HG03196 (cell line): ENCODE data around the gene DAAM2.

Experiments
- ATAC-seq: cut with Tn5 transposase; IDR thresholded peaks from one replicate; pipeline ENCODE4 v1.9.1; 2021; ENCODE audit not compliant: unreplicated experiment

The DAAM2 gene

DNA sequence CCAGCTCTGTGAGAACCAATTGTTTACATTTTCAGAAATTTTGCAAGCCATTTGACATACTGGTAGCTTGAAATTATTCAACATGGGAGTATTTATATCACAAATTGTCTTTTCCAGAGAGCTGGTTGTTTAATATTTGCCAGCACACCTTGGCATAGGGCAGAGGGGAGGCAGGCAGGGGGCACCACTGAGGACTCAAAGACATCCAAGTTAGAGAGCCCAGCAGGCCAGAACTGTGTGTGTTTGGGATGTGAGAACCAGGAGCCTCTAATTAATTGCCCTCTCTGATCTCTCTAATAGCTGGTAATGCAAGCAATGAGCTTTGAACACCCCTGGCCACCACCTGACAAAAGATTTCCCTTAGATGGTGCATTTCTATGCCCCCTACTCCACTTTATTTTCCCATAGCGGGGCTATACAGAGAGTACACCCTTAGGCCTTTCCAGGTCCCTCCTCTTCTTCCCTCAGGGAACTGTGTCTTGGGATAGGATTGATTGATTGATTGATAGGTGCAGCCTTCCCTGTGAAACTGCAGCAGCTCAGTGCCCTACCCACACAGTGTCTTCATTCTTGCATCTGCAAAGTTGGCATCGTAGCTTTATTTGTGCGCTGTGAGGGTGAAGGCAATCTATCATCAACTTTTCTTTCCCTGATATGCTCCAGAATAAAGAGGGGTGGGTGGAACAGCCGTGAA is 112.9 kb downstream of the DAAM2 start:
- no peak for ATAC-seq

DNA sequence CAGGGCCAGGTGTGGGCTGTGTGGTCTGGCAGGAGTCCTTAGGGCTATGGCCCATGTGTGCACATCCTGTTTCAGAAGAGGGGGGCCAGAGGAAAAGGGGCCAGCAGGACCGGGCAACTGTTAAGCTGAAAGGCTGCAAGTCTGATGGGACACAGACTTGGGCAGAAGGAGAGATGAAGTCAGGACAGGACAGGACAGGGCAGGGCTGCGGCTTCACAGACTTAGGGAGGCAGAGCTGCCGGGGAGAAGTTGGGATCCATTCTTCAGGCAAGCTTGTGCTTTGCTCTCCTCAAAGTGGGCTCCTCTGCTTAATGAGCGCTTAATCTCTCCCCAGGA is 113.4 kb downstream of the DAAM2 start:
- ATAC-seq: no peak

DNA sequence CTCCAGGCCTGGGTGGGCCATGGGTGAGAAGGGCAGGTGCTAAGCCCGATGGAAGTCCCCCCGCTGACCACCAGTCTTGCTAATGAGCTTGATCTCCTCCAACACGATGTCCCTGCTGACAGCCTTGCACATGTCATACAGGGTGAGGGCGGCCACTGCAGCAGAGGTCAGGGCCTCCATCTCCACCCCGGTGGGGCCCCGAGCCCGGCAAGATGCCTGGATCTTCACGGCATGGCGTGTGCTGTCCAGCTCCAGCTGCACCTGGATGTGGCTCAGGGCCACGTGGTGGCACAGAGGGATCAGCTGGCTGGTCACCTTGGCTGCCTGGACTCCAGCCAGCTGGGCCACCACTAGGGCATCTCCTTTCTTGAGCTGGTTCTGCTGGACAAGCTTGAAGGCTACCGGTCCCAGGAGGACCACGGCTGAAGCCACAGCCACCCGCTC is 114.2 kb downstream of the DAAM2 start:
- ATAC-seq: no peak

DNA sequence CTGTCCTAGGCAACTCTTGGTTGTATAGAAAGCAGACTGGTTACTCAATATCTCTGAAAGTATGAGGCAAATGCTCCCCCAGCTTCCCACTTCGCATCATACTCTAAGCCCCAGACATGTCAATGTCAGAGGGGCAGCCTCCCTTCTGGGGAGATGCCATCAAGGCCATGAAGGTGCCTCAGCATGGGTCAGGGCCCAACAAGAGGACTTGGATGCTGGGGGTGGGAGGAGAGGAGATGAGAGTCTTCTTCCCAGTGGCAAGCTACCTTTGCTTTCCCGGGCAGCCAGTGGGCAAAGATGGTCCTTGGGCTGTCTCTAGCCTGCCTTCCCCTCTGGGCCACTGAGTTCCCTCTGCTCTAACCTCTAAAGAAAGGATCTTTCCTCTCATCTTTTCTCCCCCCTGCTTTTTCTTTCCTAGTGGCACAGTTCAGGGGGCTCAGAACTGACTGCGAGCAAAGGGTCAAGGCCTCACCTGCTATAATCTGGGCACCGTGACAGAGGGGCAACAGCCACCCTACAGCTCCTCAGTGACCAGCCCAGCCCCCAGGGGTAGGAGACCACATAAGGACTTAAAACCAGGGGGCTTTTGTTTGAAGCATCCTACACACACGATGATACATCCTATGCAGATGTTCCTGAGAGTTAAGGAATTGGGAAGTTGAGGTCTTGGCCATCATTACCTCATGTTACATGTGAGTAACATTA is 115.8 kb downstream of the DAAM2 start:
- ATAC-seq: no peak

DNA sequence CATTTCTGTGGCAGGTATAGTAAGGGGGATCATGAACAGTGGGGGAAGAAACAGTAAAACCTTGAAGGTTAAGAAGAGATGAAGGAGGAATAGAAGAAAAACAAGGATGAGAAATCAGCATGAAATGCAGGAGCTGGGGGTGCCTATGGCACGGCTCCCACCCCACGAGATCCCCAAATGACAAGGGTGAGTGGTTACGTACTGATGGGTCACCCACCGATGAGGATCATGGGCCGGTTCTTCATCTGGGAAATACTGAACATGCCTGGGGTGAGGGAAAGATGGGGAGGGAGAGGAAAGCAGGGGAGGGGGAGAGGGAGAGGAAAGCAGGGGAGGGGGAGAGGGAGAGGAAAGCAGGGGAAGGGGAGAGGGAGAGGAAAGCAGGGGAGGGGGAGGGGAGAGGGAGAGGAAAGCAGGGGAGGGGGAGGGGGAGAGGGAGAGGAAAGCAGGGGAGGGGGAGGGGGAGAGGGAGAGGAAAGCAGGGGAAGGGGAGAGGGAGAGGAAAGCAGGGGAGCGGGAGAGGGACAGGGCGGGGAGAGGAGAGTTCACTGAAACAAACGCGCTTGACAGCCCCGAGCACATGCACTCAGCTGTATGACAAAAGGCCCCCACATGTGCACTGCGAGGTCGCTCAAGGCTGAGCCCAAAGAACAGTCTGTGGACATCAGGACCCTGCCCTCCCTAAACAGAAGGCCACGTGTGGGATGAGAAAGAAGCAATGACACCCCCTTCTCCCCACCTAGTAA is 116.8 kb downstream of the DAAM2 start:
- no peak for ATAC-seq

DNA sequence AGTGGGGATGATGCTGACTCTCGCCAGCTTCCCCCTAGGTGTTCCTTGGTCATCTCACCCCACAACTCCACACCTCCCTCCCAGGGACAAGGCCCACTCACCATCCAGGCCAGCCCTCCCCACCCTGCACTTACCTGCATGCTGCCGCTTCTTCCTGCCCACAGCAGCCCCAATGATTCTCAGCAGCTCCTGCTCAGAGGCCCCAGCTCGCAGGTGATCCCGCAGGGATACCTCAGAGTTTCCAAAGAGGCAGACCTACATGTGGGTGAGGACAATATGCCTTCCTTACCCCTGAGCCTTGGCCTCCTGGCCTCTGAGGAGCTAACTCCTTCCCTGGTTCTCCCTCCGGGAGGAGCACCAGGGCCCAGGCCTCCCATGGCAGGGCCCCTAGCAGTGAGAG is 117.5 kb downstream of the DAAM2 start:
- no peak for ATAC-seq

DNA sequence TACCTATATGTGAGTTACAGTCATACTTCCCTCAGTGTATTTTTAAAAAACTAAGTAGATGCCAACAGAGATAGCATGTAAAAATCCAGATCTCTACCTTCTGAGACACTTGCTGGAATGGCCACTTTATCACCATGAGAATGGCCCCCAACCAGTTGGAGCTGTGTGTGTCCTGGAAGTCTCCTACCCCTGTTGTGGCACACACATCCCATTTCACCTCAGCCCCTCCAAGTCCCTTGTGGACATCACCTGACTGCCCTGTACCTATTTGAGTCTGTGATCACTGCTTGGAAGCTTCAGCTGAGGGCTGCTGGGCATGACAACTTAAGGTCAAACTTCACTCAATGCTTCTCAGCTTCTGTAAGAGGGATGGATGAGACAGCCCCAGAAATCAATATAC is 118.0 kb downstream of the DAAM2 start:
- no peak for ATAC-seq

DNA sequence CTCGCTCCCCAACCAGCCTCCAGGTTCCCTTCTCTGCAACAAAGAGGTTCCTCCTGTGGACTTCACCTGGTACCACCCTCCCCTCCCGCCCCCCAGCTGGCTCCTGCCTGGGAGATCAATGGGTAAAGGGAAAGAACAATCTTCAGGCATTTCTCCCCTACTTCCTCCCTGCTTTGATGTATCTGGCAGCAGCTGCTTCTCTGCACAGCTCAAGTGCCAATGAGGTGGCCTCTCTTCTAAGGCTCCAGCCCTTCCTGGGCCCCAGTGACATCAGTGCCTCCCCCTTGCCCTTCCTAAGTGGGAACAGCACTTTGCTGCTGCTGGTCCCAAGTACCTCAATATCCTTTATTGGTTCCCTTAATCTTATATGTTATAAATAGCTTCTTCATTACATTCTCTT is 118.6 kb downstream of the DAAM2 start:
- ATAC-seq: no peak

DNA sequence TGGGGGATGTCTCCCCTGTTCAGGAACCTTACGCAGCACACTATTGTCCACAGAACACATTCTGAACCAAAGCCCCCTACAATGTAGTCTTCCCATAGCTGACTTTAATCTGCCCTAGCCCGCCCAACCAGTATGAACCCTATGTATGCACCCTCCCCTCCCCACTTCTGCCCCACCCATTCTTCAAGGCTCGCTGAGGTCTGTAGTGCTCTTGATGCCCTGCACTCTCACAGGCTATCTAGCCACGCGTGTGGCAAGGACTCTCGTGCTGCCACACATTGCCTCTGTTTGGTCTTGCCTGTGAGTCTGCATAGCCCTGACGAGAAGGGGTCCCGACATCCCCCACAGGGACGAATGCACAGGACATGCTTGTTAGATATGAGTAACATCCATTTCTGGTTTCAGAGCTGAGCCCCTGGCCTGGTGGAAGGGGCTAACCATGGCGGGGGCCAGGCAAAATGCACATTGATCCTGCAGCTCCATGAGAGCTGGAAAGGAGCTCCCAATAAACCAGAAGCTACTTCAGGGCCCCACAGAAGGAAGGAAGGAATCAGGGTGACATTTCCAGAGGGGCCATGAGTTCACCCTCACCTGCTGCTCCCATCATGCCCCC is 119.4 kb downstream of the DAAM2 start:
- no peak for ATAC-seq

DNA sequence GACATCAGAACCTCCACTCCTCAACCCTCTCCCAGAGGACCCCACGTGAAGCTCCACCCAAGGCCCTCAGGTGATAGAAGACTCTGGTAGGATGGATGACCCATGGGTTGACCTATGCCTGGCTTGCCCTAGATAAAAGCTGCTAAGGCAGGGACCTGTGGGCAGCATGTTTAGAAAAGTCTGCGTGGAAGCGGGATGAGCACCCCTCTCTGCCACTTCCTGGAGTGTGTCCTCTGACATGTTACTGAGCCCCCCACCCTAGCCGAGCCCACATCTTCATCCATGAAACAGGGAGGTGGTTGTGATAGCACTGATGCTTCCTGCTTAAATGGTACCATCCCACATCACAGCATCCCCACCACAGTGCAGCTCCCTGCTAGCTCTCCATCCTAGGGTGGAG is 120.3 kb downstream of the DAAM2 start:
- no peak for ATAC-seq

DNA sequence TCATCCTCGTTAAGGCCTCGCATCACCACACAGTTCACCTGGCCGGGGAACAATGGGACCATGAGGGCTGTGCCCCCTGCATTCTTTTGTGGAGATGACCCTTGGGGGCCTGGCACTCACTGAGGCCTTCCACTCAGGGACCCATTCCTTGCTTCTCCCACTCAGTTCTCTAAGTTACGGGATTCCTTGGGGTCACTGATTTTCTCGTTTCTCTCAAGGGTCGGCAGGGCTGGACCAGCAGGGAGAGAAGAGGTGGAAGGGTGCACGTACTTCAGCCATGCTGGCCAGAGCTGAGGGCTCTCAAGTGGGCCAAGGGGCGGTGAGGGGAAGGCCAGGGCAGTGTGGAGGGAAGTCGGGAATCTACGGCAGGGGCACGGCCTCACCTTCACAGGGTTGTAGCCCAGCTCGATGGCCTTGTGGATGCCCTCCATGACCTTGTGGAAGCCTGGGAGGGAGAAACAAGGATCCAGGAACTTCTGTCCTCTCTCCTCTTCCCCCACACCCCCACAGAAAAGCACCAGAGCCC is 121.3 kb downstream of the DAAM2 start:
- ATAC-seq: no peak

DNA sequence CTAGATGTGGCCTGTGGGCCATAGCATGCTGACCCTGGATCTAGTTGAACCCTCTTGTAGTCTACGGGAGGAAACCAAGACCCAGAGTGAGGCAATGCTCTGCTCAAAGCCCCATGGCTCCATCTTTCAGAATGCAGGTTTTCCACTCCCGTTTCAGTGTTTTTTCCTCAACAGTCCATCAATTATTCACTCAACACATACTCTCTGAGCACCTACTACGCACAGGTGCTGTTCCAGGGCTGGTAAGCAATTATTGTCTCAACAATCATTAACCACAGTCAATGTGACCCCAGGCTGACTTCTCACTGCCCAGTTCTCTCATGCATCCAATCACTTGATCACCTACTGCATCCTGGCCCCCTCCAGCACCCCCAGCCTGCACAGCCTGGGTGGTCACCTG is 122.1 kb downstream of the DAAM2 start:
- no peak for ATAC-seq

DNA sequence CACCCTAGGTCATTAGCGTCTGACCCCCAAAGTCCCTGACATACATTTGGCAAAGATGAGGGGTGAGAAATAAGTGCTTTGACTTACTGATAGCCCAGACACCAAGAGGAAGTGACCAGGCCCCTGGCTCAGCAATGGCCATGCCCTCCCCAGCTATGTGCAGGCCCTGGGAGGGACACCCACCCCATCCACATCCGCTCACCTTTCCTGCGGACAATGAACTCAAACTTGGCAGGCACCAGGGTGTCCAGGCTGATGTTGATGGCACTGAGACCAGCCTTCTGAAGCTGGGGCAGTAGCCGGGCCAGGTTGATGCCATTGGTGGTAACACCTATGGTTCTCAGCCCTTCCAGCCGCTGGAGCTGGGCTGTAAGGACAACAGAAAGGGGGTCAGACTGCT is 123.7 kb downstream of the DAAM2 start:
- no peak for ATAC-seq

DNA sequence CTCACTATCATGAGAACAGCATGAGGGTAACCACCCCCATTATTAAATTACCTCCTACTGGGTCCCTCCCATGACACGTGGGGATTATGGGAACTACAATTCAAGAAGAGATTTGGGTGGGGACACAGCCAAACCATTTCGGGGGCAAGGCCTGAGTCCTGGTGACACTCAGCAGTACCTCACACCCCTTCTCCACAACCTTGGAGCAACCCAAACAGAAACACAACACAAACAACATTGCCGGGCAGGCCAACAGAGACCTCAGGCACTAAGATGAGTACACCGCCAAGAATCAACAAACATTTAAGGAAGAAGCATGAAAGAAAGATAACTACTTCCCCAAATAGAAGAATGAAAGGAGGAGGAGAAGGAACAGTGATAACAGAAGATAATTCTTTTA is 125.2 kb downstream of the DAAM2 start:
- no peak for ATAC-seq

DNA sequence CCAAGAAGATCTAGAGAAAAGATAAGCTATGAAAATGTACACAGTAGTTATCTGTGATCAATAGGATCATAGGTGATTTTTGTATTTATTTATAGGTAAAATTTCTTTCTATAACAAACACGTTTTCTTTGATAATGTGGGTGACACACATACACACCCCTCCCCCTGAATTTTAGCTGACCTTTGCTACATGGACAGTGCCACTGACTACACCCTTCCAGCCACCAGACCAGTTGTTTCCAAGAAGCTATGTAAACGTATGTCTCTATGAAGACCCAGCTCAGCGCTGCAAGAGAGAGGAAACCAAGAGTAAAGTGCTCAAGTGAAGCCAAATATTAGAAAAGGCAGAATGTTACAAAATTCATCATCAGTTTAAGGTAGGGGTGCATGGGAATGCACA is 125.8 kb downstream of the DAAM2 start:
- no peak for ATAC-seq

DNA sequence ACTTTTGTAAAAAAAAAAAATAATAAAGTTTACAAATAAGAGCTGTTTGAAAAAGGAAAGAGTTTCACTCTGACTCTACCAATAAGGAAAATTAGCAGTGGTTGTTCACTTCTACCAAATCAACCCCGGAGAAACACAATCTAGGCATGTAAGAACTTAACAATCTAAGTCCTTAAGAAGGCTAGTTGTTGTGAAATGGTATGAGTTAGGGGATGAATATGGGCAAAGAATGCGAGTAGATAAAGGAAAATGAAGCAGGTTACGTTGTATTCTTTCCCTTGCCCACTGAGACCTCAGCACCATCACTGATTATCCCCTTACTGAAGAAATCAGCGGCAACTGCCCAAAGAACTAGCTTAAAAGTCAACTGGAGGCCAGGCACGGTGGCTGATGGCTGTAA is 126.7 kb downstream of the DAAM2 start:
- ATAC-seq: no peak

DNA sequence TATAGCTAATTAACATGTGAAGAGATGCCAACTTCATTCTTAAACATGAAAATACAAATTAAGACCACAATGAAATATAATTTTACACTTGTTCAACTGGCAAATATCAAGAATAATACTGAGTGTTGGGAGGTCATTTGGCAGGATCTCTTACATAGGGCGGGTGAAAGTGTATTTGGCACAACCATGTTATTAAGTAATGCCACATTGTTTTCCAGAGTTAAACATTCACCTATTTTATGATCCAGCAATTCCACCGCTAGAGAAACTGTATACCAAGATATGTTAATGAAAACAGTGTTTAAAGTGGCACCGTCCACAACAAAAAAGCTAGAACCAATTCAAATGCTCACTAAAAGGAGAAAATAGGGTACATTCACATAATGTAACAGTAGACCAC is 128.0 kb downstream of the DAAM2 start:
- ATAC-seq: no peak

DNA sequence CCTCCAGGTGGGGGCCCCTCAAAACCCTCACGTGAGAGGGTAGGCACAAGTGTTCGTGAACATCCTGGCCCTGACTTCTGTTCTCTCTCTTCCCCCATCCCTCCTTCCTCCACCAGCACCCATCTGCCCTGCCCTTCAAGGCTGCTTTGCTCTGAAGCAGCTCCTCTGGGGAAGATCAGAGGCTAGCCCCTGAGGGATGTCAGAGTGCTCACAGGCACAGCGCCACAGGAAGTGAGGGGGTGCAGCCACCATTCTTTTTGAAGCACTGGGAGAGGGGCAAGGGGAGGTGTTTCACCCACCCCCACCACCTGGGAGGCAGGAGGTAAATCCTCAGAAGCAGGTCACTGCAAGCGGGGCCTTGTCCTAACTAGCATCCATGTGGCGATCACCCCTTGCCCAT is 130.6 kb downstream of the DAAM2 start:
- no peak for ATAC-seq

DNA sequence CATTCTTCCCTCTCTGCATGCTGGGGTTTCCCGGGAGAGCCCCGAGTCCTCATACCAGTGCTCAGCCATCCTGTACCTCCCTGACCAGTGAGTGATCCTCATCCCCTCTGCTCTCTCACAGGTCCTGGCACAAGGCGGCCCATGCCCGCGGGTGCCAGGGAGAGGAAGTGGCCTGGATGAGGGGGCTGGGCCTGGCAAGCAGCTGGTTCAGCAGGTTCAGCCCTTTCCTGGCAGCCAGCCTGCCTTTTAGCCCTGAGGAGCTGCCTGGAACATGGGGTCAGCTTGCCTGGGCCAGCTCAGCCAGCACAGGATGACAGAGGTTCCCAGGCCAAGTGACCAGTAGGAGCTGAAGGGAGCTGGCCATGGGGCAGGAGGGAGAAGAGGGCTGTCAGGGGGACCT is 131.2 kb downstream of the DAAM2 start:
- ATAC-seq: no peak

DNA sequence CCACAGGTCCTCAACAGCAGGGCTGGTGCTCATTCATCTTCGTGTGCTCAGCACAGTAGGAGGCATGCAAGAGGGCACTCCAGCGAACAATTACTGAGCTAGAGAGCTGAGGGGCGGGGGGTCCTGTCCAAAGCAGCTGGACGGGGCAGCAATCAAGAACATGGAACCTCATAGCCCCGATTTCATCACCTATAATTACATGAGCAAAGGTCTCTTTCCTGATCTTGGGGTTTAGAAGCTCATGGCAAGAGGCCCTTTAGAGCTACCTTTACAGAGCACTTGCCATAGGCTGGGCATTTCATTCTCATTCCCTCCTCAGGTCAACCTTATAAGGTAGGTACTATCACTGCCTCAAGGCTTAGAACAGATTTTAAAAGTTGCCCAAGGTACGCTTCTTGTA is 131.7 kb downstream of the DAAM2 start:
- no peak for ATAC-seq

DNA sequence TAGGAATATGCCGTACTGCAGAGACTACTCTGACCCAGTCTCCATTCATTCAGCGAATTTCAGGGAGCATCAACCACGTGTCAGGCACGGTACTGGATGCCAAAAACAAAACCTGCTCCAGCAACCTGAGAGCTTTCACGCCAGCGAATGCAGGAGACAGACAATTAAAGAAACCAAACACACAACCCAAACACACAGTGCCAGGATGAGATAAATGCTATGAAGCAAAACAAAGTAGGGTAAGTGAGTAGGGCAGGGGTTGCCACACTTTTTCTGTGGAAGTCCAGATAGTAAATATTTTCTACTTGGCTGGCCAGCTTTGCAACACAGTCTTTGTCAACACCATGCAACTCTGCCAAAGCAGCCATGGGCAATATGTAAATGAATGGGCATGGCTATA is 132.1 kb downstream of the DAAM2 start:
- ATAC-seq: no peak
